Natural killer cell treated with Interleukin-12 subunit alpha and Interleukin-12 subunit beta and Interleukin-15 and Interleukin-18, amount 100 ng/mL, for 72 hours (primary cell): ENCODE measurements around the gene SIGMAR1. TPM values are rescaled to one million over a fixed set of nuclear protein-coding genes. Genes with fewer than 3 reads are reported as not detected.

Source experiments
- ATAC-seq, 2 donors: fragments of 150-1000 bp; cut with Tn5 transposase in 1 of 2; sonication (Bioruptor Pico), chemical (Tn5 transposase) in 1 of 2; 2 replicates each; pipeline ENCODE4 v1.10.0; 2021
- DNase-seq: peaks from one replicate; pipeline ENCODE4 v3.0.0; 2022; ENCODE audit warnings: low spot score
- H3K27ac Mint-ChIP-seq, 2 donors: 1 replicate in 1 of 2; 2 replicates in 1 of 2; pipeline ENCODE4 v1.8.0; 2022; ENCODE audit warnings: mixed read lengths in 2 of 2, mild to moderate bottlenecking in 1 of 2, moderate library complexity in 1 of 2
- H3K27me3 Mint-ChIP-seq, 2 donors: 1 replicate in 1 of 2; 2 replicates in 1 of 2; pipeline ENCODE4 v1.8.0; 2022; ENCODE audit warnings: mixed read lengths in 2 of 2
- H3K36me3 Mint-ChIP-seq: one replicate; pipeline ENCODE4 v1.8.0; 2022; ENCODE audit warnings: mixed read lengths
- H3K4me1 Mint-ChIP-seq, 2 donors: 1 replicate in 1 of 2; 2 replicates in 1 of 2; pipeline ENCODE4 v1.8.0; 2022; ENCODE audit warnings: low read depth in 2 of 2, mixed read lengths in 2 of 2, mild to moderate bottlenecking in 1 of 2
- H3K4me3 Mint-ChIP-seq: one replicate; pipeline ENCODE4 v1.8.0; 2022; ENCODE audit warnings: mixed read lengths
- H3K9me3 Mint-ChIP-seq: 2 replicates; pipeline ENCODE4 v1.8.0; 2022; ENCODE audit warnings: mixed read lengths
- total RNA-seq, 2 donors: library from RNA; stranded (reverse); gene quantifications; one replicate each; pipeline ENCODE4 v1.2.3, GENCODE V29; 2022

Gene SIGMAR1
- 100 to 1,000 TPM in 1 of 2 donors, 10 to 100 TPM in 1; 45.6 to 109 TPM for total RNA-seq

- H3K36me3 Mint-ChIP-seq: no peaks in the 10 kb centered on the region
- no peaks in the 10 kb centered on the region for H3K9me3 Mint-ChIP-seq
- peak; percentile 96 for DNase-seq
- peak within 1 kb of the TSS; percentile 92 to 98 for H3K27ac Mint-ChIP-seq
- peaks cover 22 to 35% of the 10 kb centered on the region in 2 donors for H3K4me1 Mint-ChIP-seq
- peak within 1 kb of the TSS; percentile 94 for H3K4me3 Mint-ChIP-seq
- no peaks in the 10 kb centered on the region for H3K27me3 Mint-ChIP-seq
- peak; percentile 96 to 98 for ATAC-seq
Observed at GRCh38 chr9:34637356-34638137, at the start of gene SIGMAR1. Gene SIGMAR1 (minus strand): TSS chr9:34637787. CDS start chr9:34637697, 90 bp downstream.

- no peak for DNase-seq
- Mint-ChIP-seq H3K27ac (no peak overlapping the region), H3K27me3 (no peaks in the 10 kb centered on the region), H3K36me3 (no peaks in the 10 kb centered on the region), H3K4me3 (no peak overlapping the region), H3K9me3 (no peaks in the 10 kb centered on the region), H3K4me1 (peaks cover 16 to 24% of the 10 kb centered on the region in 2 donors)
- no peak for ATAC-seq
Observed at GRCh38 chr9:34686732-34687131, 49.1 kb upstream of the SIGMAR1 start.

GRCh38 chr9:34686231-34686630, 48.6 kb upstream of the SIGMAR1 start:
- Mint-ChIP-seq H3K27ac (no peak overlapping the region), H3K27me3 (no peaks in the 10 kb centered on the region), H3K4me1 (peaks cover 14 to 24% of the 10 kb centered on the region in 2 donors), H3K4me3 (no peak overlapping the region), H3K9me3 (no peaks in the 10 kb centered on the region), H3K36me3 (no peaks in the 10 kb centered on the region)
- ATAC-seq (no peak), DNase-seq (no peak)

- H3K27ac Mint-ChIP-seq: no peak overlapping the region
- no peak overlapping the region for H3K4me3 Mint-ChIP-seq
- no peaks in the 10 kb centered on the region for H3K9me3 Mint-ChIP-seq
- no peaks in the 10 kb centered on the region for H3K27me3 Mint-ChIP-seq
- DNase-seq (no peak), ATAC-seq (no peak)
- peaks cover 13 to 24% of the 10 kb centered on the region in 2 donors for H3K4me1 Mint-ChIP-seq
- H3K36me3 Mint-ChIP-seq: no peaks in the 10 kb centered on the region
Observed at GRCh38 chr9:34685591-34685990, 48.0 kb upstream of the SIGMAR1 start.

GRCh38 chr9:34684816-34685215, 47.2 kb upstream of the SIGMAR1 start:
- H3K27ac Mint-ChIP-seq: no peak overlapping the region
- no peaks in the 10 kb centered on the region for H3K9me3 Mint-ChIP-seq
- H3K4me1 Mint-ChIP-seq: peaks cover 13 to 24% of the 10 kb centered on the region in 2 donors
- no peak overlapping the region for H3K4me3 Mint-ChIP-seq
- H3K36me3 Mint-ChIP-seq: no peaks in the 10 kb centered on the region
- no peak for DNase-seq
- ATAC-seq: no peak
- H3K27me3 Mint-ChIP-seq: no peaks in the 10 kb centered on the region

GRCh38 chr9:34684145-34684544, 46.6 kb upstream of the SIGMAR1 start:
- Mint-ChIP-seq H3K27me3 (no peaks in the 10 kb centered on the region), H3K4me3 (no peak overlapping the region), H3K4me1 (peaks cover 13 to 24% of the 10 kb centered on the region in 2 donors), H3K27ac (no peak overlapping the region), H3K36me3 (no peaks in the 10 kb centered on the region), H3K9me3 (no peaks in the 10 kb centered on the region)
- ATAC-seq: peak in 1 of 2 donors; percentile 83
- DNase-seq: no peak

- Mint-ChIP-seq H3K9me3 (no peaks in the 10 kb centered on the region), H3K36me3 (no peaks in the 10 kb centered on the region), H3K27me3 (no peaks in the 10 kb centered on the region), H3K27ac (no peak overlapping the region), H3K4me1 (peaks cover 0 to 3% of the 10 kb centered on the region in 2 donors), H3K4me3 (no peak overlapping the region)
- DNase-seq (no peak), ATAC-seq (no peak)
Observed at GRCh38 chr9:34675869-34676268, 38.3 kb upstream of the SIGMAR1 start.

GRCh38 chr9:34675048-34675714, 37.6 kb upstream of the SIGMAR1 start:
- H3K27me3 Mint-ChIP-seq: no peaks in the 10 kb centered on the region
- DNase-seq: no peak
- no peak overlapping the region for H3K4me3 Mint-ChIP-seq
- H3K36me3 Mint-ChIP-seq: no peaks in the 10 kb centered on the region
- H3K4me1 Mint-ChIP-seq: peaks cover 0 to 3% of the 10 kb centered on the region in 2 donors
- ATAC-seq: peak; percentile 61 to 68
- H3K9me3 Mint-ChIP-seq: no peaks in the 10 kb centered on the region
- H3K27ac Mint-ChIP-seq: no peak overlapping the region

GRCh38 chr9:34674440-34674839, 36.9 kb upstream of the SIGMAR1 start:
- H3K4me1 Mint-ChIP-seq: peaks cover 0 to 3% of the 10 kb centered on the region in 2 donors
- H3K27ac Mint-ChIP-seq: no peak overlapping the region
- H3K36me3 Mint-ChIP-seq: no peaks in the 10 kb centered on the region
- no peak for DNase-seq
- no peaks in the 10 kb centered on the region for H3K9me3 Mint-ChIP-seq
- H3K27me3 Mint-ChIP-seq: no peaks in the 10 kb centered on the region
- H3K4me3 Mint-ChIP-seq: no peak overlapping the region
- ATAC-seq: no peak

- no peak for DNase-seq
- H3K27ac Mint-ChIP-seq: no peak overlapping the region
- H3K27me3 Mint-ChIP-seq: no peaks in the 10 kb centered on the region
- peaks cover 5 to 7% of the 10 kb centered on the region in 2 donors for H3K4me1 Mint-ChIP-seq
- no peaks in the 10 kb centered on the region for H3K9me3 Mint-ChIP-seq
- no peak for ATAC-seq
- H3K4me3 Mint-ChIP-seq: no peak overlapping the region
- no peaks in the 10 kb centered on the region for H3K36me3 Mint-ChIP-seq
Observed at GRCh38 chr9:34671307-34671706, 33.7 kb upstream of the SIGMAR1 start.

- no peak overlapping the region for H3K27ac Mint-ChIP-seq
- no peaks in the 10 kb centered on the region for H3K36me3 Mint-ChIP-seq
- ATAC-seq: no peak
- no peaks in the 10 kb centered on the region for H3K27me3 Mint-ChIP-seq
- peaks cover 5 to 9% of the 10 kb centered on the region in 2 donors for H3K4me1 Mint-ChIP-seq
- no peak for DNase-seq
- no peak overlapping the region for H3K4me3 Mint-ChIP-seq
- no peaks in the 10 kb centered on the region for H3K9me3 Mint-ChIP-seq
Observed at GRCh38 chr9:34669809-34670562, 32.4 kb upstream of the SIGMAR1 start.

GRCh38 chr9:34665381-34666250, 28.0 kb upstream of the SIGMAR1 start:
- no peaks in the 10 kb centered on the region for H3K27me3 Mint-ChIP-seq
- DNase-seq (peak; percentile 93), ATAC-seq (peak; percentile 91 to 93)
- H3K9me3 Mint-ChIP-seq: no peaks in the 10 kb centered on the region
- H3K27ac Mint-ChIP-seq: peak overlapping the region; percentile 76 to 85
- peaks cover 18 to 23% of the 10 kb centered on the region in 2 donors for H3K4me1 Mint-ChIP-seq
- no peaks in the 10 kb centered on the region for H3K36me3 Mint-ChIP-seq
- H3K4me3 Mint-ChIP-seq: peak overlapping the region; percentile 88

- no peak for ATAC-seq
- H3K9me3 Mint-ChIP-seq: no peaks in the 10 kb centered on the region
Observed at GRCh38 chr9:34665067-34665380, 27.4 kb upstream of the SIGMAR1 start.

More at GRCh38 chr9:34665067-34665380, 27.4 kb upstream of the SIGMAR1 start:
- H3K27me3 Mint-ChIP-seq: no peaks in the 10 kb centered on the region
- peak overlapping the region; percentile 14 to 85 for H3K27ac Mint-ChIP-seq
- H3K36me3 Mint-ChIP-seq: no peaks in the 10 kb centered on the region
- DNase-seq: no peak
- H3K4me3 Mint-ChIP-seq: peak overlapping the region; percentile 88
- peaks cover 18 to 23% of the 10 kb centered on the region in 2 donors for H3K4me1 Mint-ChIP-seq
